ENCODE measurements around the gene LRRC1.
A peak's percentile ranks its signal among the peaks of the same experiment; 100 is the strongest.

LRRC1 gene

DNA sequence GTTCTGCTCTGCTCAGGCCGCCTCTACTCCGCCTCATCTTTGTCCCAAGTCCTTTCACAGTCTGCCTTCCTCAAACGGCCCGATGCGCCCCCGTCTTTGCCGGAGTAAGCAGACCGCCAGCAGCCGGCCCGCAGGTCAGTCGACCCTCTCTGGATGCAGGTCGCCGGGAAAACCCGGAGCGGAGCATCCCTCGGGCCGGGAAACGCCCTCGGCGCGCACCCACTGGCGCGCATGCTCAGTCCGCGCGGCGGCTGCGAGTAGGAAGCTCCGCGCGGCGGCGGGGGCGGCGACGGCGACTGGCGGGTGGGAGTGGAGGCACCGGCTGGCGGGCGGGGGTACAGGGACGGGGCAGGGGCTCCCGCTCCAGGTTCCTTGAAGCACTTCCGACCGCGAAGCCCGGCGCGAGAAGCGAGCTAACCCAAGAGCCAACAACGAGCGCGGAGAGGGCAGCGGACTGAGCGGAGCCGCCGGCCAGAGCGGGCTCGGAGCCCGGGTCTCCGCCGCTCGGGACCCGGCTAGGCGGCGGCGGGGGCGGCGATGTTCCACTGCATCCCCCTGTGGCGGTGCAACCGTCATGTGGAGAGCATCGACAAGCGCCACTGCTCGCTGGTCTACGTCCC, at the start of gene LRRC1 (continued):
- TF ChIP-seq, protein P1, sequence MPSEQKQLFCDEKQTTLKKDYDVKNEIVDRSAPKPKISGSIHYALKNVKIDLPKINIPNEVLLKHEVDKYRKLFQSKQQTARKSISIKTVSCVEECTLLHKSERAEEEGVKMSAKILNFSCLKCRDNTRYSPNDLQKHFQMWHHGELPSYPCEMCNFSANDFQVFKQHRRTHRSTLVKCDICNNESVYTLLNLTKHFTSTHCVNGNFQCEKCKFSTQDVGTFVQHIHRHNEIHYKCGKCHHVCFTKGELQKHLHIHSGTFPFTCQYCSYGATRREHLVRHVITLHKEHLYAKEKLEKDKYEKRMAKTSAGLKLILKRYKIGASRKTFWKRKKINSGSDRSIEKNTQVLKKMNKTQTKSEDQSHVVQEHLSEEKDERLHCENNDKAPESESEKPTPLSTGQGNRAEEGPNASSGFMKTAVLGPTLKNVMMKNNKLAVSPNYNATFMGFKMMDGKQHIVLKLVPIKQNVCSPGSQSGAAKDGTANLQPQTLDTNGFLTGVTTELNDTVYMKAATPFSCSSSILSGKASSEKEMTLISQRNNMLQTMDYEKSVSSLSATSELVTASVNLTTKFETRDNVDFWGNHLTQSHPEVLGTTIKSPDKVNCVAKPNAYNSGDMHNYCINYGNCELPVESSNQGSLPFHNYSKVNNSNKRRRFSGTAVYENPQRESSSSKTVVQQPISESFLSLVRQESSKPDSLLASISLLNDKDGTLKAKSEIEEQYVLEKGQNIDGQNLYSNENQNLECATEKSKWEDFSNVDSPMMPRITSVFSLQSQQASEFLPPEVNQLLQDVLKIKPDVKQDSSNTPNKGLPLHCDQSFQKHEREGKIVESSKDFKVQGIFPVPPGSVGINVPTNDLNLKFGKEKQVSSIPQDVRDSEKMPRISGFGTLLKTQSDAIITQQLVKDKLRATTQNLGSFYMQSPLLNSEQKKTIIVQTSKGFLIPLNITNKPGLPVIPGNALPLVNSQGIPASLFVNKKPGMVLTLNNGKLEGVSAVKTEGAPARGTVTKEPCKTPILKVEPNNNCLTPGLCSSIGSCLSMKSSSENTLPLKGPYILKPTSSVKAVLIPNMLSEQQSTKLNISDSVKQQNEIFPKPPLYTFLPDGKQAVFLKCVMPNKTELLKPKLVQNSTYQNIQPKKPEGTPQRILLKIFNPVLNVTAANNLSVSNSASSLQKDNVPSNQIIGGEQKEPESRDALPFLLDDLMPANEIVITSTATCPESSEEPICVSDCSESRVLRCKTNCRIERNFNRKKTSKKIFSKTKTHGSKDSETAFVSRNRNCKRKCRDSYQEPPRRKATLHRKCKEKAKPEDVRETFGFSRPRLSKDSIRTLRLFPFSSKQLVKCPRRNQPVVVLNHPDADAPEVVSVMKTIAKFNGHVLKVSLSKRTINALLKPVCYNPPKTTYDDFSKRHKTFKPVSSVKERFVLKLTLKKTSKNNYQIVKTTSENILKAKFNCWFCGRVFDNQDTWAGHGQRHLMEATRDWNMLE (tag by site-specific recombination; conservative IDR thresholded peaks at IDR 0.05; ENCODE audit: low read depth) = 0 out of 2 replicates have a peak, but pooled peaks have one; percentile 35
- peak; percentile 70; the same call in 1 of the 2 replicates for TF ChIP-seq SP7 (tag by site-specific recombination; IDR thresholded peaks at IDR 0.05)
- peak; percentile 95 for TF ChIP-seq ZFHX2 (tag by site-specific recombination; conservative IDR thresholded peaks at IDR 0.05)
- peak; percentile 73 for TF ChIP-seq ZXDB (tag by site-specific recombination; IDR thresholded peaks at IDR 0.05)
- TF ChIP-seq ZNF280D (tag by site-specific recombination; IDR thresholded peaks at IDR 0.05) = 0 out of 2 replicates have a peak, but pooled peaks have one; percentile 32
- TF ChIP-seq, protein P2, sequence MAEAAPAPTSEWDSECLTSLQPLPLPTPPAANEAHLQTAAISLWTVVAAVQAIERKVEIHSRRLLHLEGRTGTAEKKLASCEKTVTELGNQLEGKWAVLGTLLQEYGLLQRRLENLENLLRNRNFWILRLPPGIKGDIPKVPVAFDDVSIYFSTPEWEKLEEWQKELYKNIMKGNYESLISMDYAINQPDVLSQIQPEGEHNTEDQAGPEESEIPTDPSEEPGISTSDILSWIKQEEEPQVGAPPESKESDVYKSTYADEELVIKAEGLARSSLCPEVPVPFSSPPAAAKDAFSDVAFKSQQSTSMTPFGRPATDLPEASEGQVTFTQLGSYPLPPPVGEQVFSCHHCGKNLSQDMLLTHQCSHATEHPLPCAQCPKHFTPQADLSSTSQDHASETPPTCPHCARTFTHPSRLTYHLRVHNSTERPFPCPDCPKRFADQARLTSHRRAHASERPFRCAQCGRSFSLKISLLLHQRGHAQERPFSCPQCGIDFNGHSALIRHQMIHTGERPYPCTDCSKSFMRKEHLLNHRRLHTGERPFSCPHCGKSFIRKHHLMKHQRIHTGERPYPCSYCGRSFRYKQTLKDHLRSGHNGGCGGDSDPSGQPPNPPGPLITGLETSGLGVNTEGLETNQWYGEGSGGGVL (tag by site-specific recombination; IDR thresholded peaks at IDR 0.05) = peak; percentile 89
- 0 out of 2 replicates have a peak, but pooled peaks have one; percentile 16 for TF ChIP-seq ZBTB7A (tag by site-specific recombination; IDR thresholded peaks at IDR 0.05; ENCODE audit: low read depth)
- TF ChIP-seq ZNF449 (tag by site-specific recombination; IDR thresholded peaks at IDR 0.05) = no peak
- TF ChIP-seq MEIS1 (CRISPR knock-in tag; IDR thresholded peaks at IDR 0.05; ENCODE audit: borderline replicate concordance) = 0 out of 2 replicates have a peak, but pooled peaks have one; percentile 33
- TF ChIP-seq ZNF426 (tag by site-specific recombination; IDR thresholded peaks at IDR 0.05) = no peak
- TF ChIP-seq ZNF580 (tag by site-specific recombination; IDR thresholded peaks at IDR 0.05) = peak; percentile 5; the same call in 1 of the 2 replicates
- peak; percentile 73 for TF ChIP-seq KLF10 (tag by site-specific recombination; IDR thresholded peaks at IDR 0.05)
- TF ChIP-seq, protein P3, sequence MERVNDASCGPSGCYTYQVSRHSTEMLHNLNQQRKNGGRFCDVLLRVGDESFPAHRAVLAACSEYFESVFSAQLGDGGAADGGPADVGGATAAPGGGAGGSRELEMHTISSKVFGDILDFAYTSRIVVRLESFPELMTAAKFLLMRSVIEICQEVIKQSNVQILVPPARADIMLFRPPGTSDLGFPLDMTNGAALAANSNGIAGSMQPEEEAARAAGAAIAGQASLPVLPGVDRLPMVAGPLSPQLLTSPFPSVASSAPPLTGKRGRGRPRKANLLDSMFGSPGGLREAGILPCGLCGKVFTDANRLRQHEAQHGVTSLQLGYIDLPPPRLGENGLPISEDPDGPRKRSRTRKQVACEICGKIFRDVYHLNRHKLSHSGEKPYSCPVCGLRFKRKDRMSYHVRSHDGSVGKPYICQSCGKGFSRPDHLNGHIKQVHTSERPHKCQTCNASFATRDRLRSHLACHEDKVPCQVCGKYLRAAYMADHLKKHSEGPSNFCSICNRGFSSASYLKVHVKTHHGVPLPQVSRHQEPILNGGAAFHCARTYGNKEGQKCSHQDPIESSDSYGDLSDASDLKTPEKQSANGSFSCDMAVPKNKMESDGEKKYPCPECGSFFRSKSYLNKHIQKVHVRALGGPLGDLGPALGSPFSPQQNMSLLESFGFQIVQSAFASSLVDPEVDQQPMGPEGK (tag by site-specific recombination; IDR thresholded peaks at IDR 0.05) = peak; percentile 83
- TF ChIP-seq ZNF48 (tag by site-specific recombination; IDR thresholded peaks at IDR 0.05) = no peak
- TF ChIP-seq KLF16 (tag by site-specific recombination; IDR thresholded peaks at IDR 0.05) = peak; percentile 91
- TF ChIP-seq ZIC2 (tag by site-specific recombination; IDR thresholded peaks at IDR 0.05) = 0 out of 2 replicates have a peak, but pooled peaks have one; percentile 14
- no peak for TF ChIP-seq ZNF366 (tag by site-specific recombination; conservative IDR thresholded peaks at IDR 0.05)
- TF ChIP-seq, protein P4, sequence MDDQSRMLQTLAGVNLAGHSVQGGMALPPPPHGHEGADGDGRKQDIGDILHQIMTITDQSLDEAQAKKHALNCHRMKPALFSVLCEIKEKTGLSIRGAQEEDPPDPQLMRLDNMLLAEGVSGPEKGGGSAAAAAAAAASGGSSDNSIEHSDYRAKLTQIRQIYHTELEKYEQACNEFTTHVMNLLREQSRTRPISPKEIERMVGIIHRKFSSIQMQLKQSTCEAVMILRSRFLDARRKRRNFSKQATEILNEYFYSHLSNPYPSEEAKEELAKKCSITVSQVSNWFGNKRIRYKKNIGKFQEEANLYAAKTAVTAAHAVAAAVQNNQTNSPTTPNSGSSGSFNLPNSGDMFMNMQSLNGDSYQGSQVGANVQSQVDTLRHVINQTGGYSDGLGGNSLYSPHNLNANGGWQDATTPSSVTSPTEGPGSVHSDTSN (CRISPR knock-in tag; IDR thresholded peaks at IDR 0.05) = peak; percentile 17; the same call in 1 of the 2 replicates
- TF ChIP-seq RBAK (tag by site-specific recombination; IDR thresholded peaks at IDR 0.05) = no peak
- no peak for TF ChIP-seq TCF7L2 (IDR thresholded peaks at IDR 0.05; ENCODE audit: borderline replicate concordance, low read depth, low read length)
- TF ChIP-seq ZNF660 (tag by site-specific recombination; IDR thresholded peaks at IDR 0.05) = peak; percentile 67; the same call in 1 of the 2 replicates
- TF ChIP-seq ZBTB17 (tag by site-specific recombination; IDR thresholded peaks at IDR 0.05) = peak; percentile 59; the same call in 1 of the 2 replicates
- peak; percentile 76 for TF ChIP-seq KLF1 (tag by site-specific recombination; IDR thresholded peaks at IDR 0.05)
- 0 out of 2 replicates have a peak, but pooled peaks have one; percentile 28 for TF ChIP-seq REPIN1 (tag by site-specific recombination; IDR thresholded peaks at IDR 0.05; ENCODE audit: low read depth)

Measured in HEK293 (cell line).